HEK293T (cell line): ENCODE results near the gene ATP5PF.

Source experiments
- BHLHE40 ChIP-seq: fragments of 450-650 bp; IDR thresholded peaks from 2 replicates; pipeline ENCODE4 v1.6.1; 2016; ENCODE audit warnings: mild to moderate bottlenecking, moderate library complexity, borderline replicate concordance
- FOXK2 ChIP-seq: fragments of 450-650 bp; IDR thresholded peaks from 2 replicates; pipeline ENCODE4 v1.6.1; 2016; ENCODE audit warnings: mild to moderate bottlenecking
- NFRKB ChIP-seq: fragments of 450-650 bp; IDR thresholded peaks from 2 replicates; pipeline ENCODE4 v1.6.1; 2016; ENCODE audit warnings: mild to moderate bottlenecking, moderate library complexity
- PKNOX1 ChIP-seq: fragments of 450-650 bp; IDR thresholded peaks from 2 replicates; pipeline ENCODE4 v1.6.1; 2016
- SP1 ChIP-seq: fragments of 450-650 bp; IDR thresholded peaks from 2 replicates; pipeline ENCODE4 v1.6.1; 2017

- TF ChIP-seq BHLHE40: no peak
- no peak for TF ChIP-seq PKNOX1
- TF ChIP-seq SP1: no peak
- TF ChIP-seq FOXK2: no peak
- TF ChIP-seq NFRKB: no peak
These were observed 8.2 kb upstream of the ATP5PF start for GRCh38 chr21:25742900-25743299.
